ENCODE measurements around the gene SHLD2. TPM values are rescaled to one million over a fixed set of nuclear protein-coding genes. Genes with fewer than 3 reads are reported as not detected.
"Not testable (repeated sequence)": the region's sequence is repeated elsewhere in the genome, so short reads cannot be mapped to it uniquely, and the experiment has no call there.

SHLD2 gene
- total RNA-seq, 6 experiments from 2014 or later = 17.1 to 24.3 (median 21.1) TPM

GRCh38 chr10:87105446-87106124 is 10.6 kb downstream of the SHLD2 start:
- no peak overlapping the region for H3K4me3 Mint-ChIP-seq
- H3K4me1 Mint-ChIP-seq (ENCODE audit: low read depth) = no peaks in the 10 kb centered on the region
- no peak for DNase-seq
- peaks cover 34% of the 10 kb centered on the region for H3K36me3 Mint-ChIP-seq (ENCODE audit: low read depth)
- TF ChIP-seq CTCF (IDR thresholded peaks at IDR 0.05) = no peak
- H3K9me3 Mint-ChIP-seq = no peaks in the 10 kb centered on the region
- peaks cover 2% of the 10 kb centered on the region; the same call in 1 of the 2 replicates for H3K27me3 Mint-ChIP-seq (ENCODE audit: insufficient read depth)
- H3K27ac Mint-ChIP-seq = no peak overlapping the region

- H3K4me3 Mint-ChIP-seq; H3K9me3 Mint-ChIP-seq; H3K4me1 Mint-ChIP-seq (ENCODE audit: low read depth); H3K27me3 Mint-ChIP-seq (ENCODE audit: insufficient read depth); DNase-seq: not testable (repeated sequence)
- peak overlapping the region; percentile 51; the same call in 1 of the 2 replicates for H3K27ac Mint-ChIP-seq
- H3K36me3 Mint-ChIP-seq (ENCODE audit: low read depth) = peaks cover 12% of the 10 kb centered on the region
Observed at GRCh38 chr10:87118122-87118521, 23.1 kb downstream of the SHLD2 start.

GRCh38 chr10:87119029-87119428 is 24.0 kb downstream of the SHLD2 start:
- not testable (repeated sequence) for H3K27me3 Mint-ChIP-seq (ENCODE audit: insufficient read depth); H3K4me3 Mint-ChIP-seq; H3K27ac Mint-ChIP-seq; H3K4me1 Mint-ChIP-seq (ENCODE audit: low read depth); DNase-seq; H3K9me3 Mint-ChIP-seq
- peaks cover 12% of the 10 kb centered on the region for H3K36me3 Mint-ChIP-seq (ENCODE audit: low read depth)

GRCh38 chr10:87123351-87123750 is 28.3 kb downstream of the SHLD2 start:
- H3K27me3 Mint-ChIP-seq (ENCODE audit: insufficient read depth); H3K27ac Mint-ChIP-seq; H3K9me3 Mint-ChIP-seq; H3K4me3 Mint-ChIP-seq; H3K4me1 Mint-ChIP-seq (ENCODE audit: low read depth); DNase-seq; H3K36me3 Mint-ChIP-seq (ENCODE audit: low read depth): not testable (repeated sequence)

GRCh38 chr10:87127048-87127447 is 32.0 kb downstream of the SHLD2 start:
- not testable (repeated sequence) for DNase-seq; H3K4me3 Mint-ChIP-seq; H3K27ac Mint-ChIP-seq; H3K9me3 Mint-ChIP-seq; H3K4me1 Mint-ChIP-seq (ENCODE audit: low read depth); H3K27me3 Mint-ChIP-seq (ENCODE audit: insufficient read depth)
- H3K36me3 Mint-ChIP-seq (ENCODE audit: low read depth) = peaks cover 15% of the 10 kb centered on the region

GRCh38 chr10:87127607-87128156 is 32.7 kb downstream of the SHLD2 start:
- peaks cover 15% of the 10 kb centered on the region for H3K36me3 Mint-ChIP-seq (ENCODE audit: low read depth)
- H3K4me1 Mint-ChIP-seq (ENCODE audit: low read depth); H3K4me3 Mint-ChIP-seq; H3K27ac Mint-ChIP-seq; DNase-seq; H3K27me3 Mint-ChIP-seq (ENCODE audit: insufficient read depth); H3K9me3 Mint-ChIP-seq: not testable (repeated sequence)

- DNase-seq; H3K27ac Mint-ChIP-seq; H3K9me3 Mint-ChIP-seq; H3K4me1 Mint-ChIP-seq (ENCODE audit: low read depth); H3K4me3 Mint-ChIP-seq; H3K27me3 Mint-ChIP-seq (ENCODE audit: insufficient read depth): not testable (repeated sequence)
- H3K36me3 Mint-ChIP-seq (ENCODE audit: low read depth) = peaks cover 35% of the 10 kb centered on the region
Observed at GRCh38 chr10:87132176-87132575, 37.2 kb downstream of the SHLD2 start.

GRCh38 chr10:87133936-87134335 is 38.9 kb downstream of the SHLD2 start:
- H3K9me3 Mint-ChIP-seq = peaks cover 14% of the 10 kb centered on the region
- H3K4me1 Mint-ChIP-seq (ENCODE audit: low read depth); H3K27ac Mint-ChIP-seq; H3K4me3 Mint-ChIP-seq; H3K27me3 Mint-ChIP-seq (ENCODE audit: insufficient read depth); DNase-seq: not testable (repeated sequence)
- peaks cover 48% of the 10 kb centered on the region for H3K36me3 Mint-ChIP-seq (ENCODE audit: low read depth)

- H3K4me3 Mint-ChIP-seq; DNase-seq; H3K4me1 Mint-ChIP-seq (ENCODE audit: low read depth); H3K27ac Mint-ChIP-seq; H3K27me3 Mint-ChIP-seq (ENCODE audit: insufficient read depth): not testable (repeated sequence)
- peaks cover 49% of the 10 kb centered on the region for H3K36me3 Mint-ChIP-seq (ENCODE audit: low read depth)
- H3K9me3 Mint-ChIP-seq = peaks cover 15% of the 10 kb centered on the region
Observed at GRCh38 chr10:87134440-87134839, 39.4 kb downstream of the SHLD2 start.

- not testable (repeated sequence) for H3K27me3 Mint-ChIP-seq (ENCODE audit: insufficient read depth); H3K27ac Mint-ChIP-seq
- H3K36me3 Mint-ChIP-seq (ENCODE audit: low read depth) = peaks cover 44% of the 10 kb centered on the region
Observed at GRCh38 chr10:87137478-87137877, 42.5 kb downstream of the SHLD2 start.

GRCh38 chr10:87142230-87143108 is 47.5 kb downstream of the SHLD2 start:
- H3K27me3 Mint-ChIP-seq (ENCODE audit: insufficient read depth) = not testable (repeated sequence)
- H3K9me3 Mint-ChIP-seq = peaks cover 10% of the 10 kb centered on the region
- H3K36me3 Mint-ChIP-seq (ENCODE audit: low read depth) = peaks cover 21% of the 10 kb centered on the region
- peak overlapping the region; percentile 84 for H3K4me3 Mint-ChIP-seq
- peak; percentile 28 for DNase-seq
- peaks cover 21% of the 10 kb centered on the region for H3K4me1 Mint-ChIP-seq (ENCODE audit: low read depth)
- H3K27ac Mint-ChIP-seq = peak overlapping the region; percentile 82

More at GRCh38 chr10:87137478-87137877, 42.5 kb downstream of the SHLD2 start:
- Mint-ChIP-seq H3K9me3 (peaks cover 21% of the 10 kb centered on the region), H3K4me1 (ENCODE audit: low read depth) (peaks cover 12% of the 10 kb centered on the region)
- not testable (repeated sequence) for DNase-seq, H3K4me3 Mint-ChIP-seq

- Mint-ChIP-seq H3K27ac (peak overlapping the region; percentile 43; the same call in 1 of the 2 replicates), H3K4me1 (ENCODE audit: low read depth) (peaks cover 21% of the 10 kb centered on the region), H3K36me3 (ENCODE audit: low read depth) (peaks cover 15% of the 10 kb centered on the region)
- DNase-seq; H3K9me3 Mint-ChIP-seq; H3K4me3 Mint-ChIP-seq; H3K27me3 Mint-ChIP-seq (ENCODE audit: insufficient read depth): not testable (repeated sequence)
Observed at GRCh38 chr10:87143109-87143418, 48.1 kb downstream of the SHLD2 start.
